GM21529 (cell line): ENCODE data around the gene BBC3.
"Not testable (repeated sequence)": the region's sequence is repeated elsewhere in the genome, so short reads cannot be mapped to it uniquely, and the experiment has no call there.

Experiments used
- ATAC-seq: cut with Tn5 transposase; IDR thresholded peaks from one replicate; pipeline ENCODE4 v1.9.1; 2021; ENCODE audit not compliant: unreplicated experiment

Gene BBC3

GRCh38 chr19:47230921-47231214 is at the start of gene BBC3:
Gene BBC3 (minus strand): TSS chr19:47231199. CDS start chr19:47228431, 2,768 bp downstream.
- ATAC-seq, result peak; percentile 1

DNA sequence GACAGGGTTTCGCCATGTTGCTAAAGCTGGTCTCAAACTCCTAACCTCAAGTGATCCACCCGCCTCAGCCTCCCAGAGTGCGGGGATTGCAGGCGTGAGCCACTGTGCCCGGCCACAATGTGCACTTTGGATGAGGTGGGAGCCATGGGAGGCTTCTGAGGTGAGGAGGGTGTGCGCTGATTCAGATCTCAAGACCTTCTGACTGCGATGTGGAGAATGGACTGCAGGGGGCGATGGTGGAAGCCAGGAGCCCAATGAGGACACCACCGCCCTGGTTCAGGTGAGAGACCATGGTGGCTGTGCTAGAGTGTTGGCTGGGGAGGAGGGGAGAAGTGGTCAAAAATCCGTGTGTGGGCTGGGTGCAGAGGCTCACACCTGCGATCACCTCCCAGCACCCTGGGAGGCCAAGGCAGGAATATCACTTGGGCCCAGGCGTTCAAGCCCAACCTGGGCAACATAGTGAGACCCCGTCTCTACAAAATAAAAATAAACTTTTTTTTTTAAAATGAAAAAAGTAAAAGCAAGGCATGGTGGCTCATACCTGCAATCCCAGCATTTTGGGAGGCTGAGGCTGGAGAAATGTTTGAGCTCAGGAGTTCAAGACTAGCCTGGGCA is 49.3 kb upstream of the BBC3 start:
- no peak for ATAC-seq

GRCh38 chr19:47276513-47276912 is 45.5 kb upstream of the BBC3 start:
- ATAC-seq, result not testable (repeated sequence)

- no peak for ATAC-seq
Observed at GRCh38 chr19:47275791-47276461, 44.9 kb upstream of the BBC3 start.

GRCh38 chr19:47274891-47275761 is 44.1 kb upstream of the BBC3 start:
- ATAC-seq, result peak; percentile 26

GRCh38 chr19:47274071-47274890 is 43.3 kb upstream of the BBC3 start, which contains the start of gene INAFM1:
Gene INAFM1 (plus strand): TSS chr19:47274885. CDS start chr19:47274920, 35 bp downstream.
- ATAC-seq, result peak; percentile 45

GRCh38 chr19:47273313-47274070 is 42.5 kb upstream of the BBC3 start:
- peak; percentile 66 for ATAC-seq

GRCh38 chr19:47272448-47273312 is 41.7 kb upstream of the BBC3 start:
- ATAC-seq, result no peak

GRCh38 chr19:47271949-47272348 is 41.0 kb upstream of the BBC3 start:
- no peak for ATAC-seq

DNA sequence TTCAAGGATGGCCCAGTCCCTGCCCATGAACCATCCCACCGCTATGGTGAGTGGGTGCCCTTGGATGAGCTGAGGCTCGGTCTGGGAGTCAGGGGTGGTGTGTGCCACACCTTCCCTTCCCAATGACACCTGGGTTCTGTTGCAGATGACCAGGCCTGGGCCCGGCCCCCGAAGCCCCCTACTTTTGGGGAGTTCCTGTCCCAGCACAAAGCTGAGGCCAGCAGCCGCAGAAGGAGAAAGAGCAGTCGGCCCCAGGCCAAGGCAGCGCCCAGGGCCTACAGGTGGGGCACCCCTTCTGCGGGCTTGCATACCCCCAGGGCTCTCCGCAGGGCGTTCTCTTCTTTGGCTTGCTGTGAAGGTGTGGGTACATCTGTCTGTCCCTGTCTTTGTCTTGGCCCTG is 39.4 kb upstream of the BBC3 start:
- ATAC-seq, result no peak

DNA sequence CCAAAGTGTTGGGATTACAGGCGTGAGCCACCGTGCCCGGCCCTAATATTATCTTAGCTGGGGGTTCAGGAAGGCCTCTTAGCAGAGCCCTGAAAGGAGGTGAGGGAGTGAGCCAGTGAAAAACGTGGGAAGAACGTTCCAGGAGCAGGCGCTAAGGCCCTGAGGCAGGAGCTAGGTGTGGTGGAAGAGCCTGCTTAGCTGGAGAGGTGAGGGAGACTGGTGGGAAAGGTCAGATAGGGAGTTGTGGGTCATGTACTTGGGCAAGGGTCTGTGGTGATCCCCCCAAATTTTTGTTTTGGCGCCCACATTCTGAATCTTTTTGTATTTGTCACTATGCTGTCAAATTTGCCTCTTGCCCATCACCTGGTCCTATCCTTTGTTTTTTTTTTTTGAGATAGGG is 38.6 kb upstream of the BBC3 start:
- no peak for ATAC-seq

- no peak for ATAC-seq
Observed at GRCh38 chr19:47268028-47268427, 37.0 kb upstream of the BBC3 start.

GRCh38 chr19:47267350-47267759 is 36.4 kb upstream of the BBC3 start:
- no peak for ATAC-seq

DNA sequence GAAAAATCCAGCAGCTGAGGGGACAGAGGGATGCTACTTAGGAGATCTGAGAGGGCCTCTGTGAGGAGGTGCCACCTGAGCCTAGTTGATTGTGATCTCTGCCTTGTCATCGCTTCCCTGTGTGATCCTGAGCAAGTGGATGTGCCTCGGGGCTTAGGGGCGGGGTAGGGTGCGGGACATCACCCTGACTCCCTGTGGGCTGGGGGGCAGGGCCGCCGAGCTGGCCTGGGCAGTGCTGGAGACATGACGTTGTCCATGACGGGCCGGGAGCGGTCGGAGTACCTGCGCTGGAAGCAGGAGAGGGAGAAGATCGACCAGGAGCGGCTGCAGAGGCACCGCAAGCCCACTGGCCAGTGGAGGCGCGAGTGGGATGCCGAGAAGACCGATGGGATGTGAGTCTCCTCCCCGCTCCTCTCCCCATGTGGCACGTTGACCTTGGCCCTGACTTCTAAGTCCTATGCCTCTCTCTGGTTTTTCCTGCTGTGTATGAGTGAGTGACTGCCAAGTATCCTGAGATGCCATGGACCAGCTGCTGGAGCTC is 35.5 kb upstream of the BBC3 start:
- ATAC-seq, result no peak

- ATAC-seq, result no peak
Observed at GRCh38 chr19:47264629-47265028, 33.6 kb upstream of the BBC3 start.

DNA sequence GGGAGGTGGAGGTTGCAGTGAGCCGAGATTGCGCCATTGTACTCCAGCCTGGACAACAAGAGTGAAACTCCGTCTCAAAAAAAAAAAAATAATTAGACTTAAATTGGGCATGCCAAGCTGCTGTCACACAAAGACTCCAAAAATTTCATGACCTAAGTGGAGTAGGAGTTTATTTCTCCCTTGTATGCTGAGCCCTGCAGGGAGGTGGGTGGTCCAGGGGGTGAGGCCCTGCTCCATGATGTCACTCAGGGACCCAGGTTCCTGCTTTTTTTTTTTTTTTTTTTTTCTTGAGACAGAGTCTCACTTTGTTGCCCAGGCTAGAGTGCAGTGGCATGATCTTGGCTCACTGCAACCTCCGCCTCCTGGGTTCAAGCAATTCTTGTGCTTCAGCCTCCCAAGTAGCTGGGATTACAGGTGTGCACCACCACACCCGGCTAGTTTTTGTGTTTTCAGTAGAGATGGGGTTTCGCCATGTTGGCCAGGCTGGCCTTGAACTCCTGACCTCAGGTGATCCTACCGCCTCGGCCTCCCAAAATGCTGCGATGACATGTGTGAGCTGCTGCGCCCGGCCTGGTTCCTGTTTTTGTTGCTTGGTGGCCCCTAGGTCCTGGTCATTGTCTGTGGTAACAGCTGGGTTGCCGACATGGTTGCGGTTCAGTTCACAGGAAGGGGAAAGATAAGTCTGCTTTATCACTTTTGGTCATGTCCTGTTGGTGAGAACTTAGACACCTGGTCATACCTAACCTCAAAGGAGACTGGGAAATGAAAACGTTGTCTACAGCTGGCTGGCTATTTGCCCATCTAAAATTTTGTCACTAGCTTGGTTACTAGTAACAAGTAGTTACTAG is 31.2 kb upstream of the BBC3 start:
- ATAC-seq, result peak; percentile 74

DNA sequence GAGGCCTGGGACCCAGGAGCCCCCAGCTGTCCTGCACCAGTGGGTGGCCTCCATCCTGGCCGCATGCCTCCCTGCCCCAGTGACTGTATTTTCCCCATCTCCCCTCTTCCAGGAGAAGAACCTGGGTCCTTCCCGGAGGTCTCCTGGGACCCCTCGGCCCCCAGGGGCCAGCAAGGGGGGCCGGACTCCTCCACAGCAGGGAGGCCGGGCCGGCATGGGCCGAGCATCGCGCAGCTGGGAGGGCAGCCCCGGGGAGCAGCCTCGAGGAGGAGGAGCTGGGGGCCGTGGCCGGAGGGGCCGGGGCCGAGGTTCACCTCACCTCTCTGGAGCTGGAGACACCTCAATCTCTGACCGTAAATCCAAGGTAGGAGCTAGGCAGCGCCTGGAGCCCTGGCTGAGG is 29.5 kb upstream of the BBC3 start:
- ATAC-seq, result no peak

- no peak for ATAC-seq
Observed at GRCh38 chr19:47258895-47259555, 28.0 kb upstream of the BBC3 start.
